ENCODE data around the gene LARGE1.

LARGE1 gene

GRCh38 chr22:33477120-33478111 is 442.9 kb downstream of the LARGE1 start:
- no peak overlapping the region for H3K4me3 ChIP-seq (replicated peaks; ENCODE audit: insufficient read depth, low read length)
- TF ChIP-seq CTCF (IDR thresholded peaks at IDR 0.05; ENCODE audit: insufficient read depth, low read length) (no peak), GABPA (IDR thresholded peaks at IDR 0.05; ENCODE audit: low read depth) (no peak), SPI1 (IDR thresholded peaks at IDR 0.05; ENCODE audit: borderline replicate concordance, low read depth) (no peak), POLR2AphosphoS5 (IDR thresholded peaks at IDR 0.05; ENCODE audit: low read depth) (no peak), REST (IDR thresholded peaks at IDR 0.05; ENCODE audit: insufficient replicate concordance, low read depth) (no peak)
- H3K27me3 ChIP-seq (ENCODE audit: insufficient read depth, poor library complexity, severe bottlenecking) = no peaks in the 10 kb centered on the region
- H3K27ac ChIP-seq (replicated peaks) = no peak overlapping the region
- DNase-seq (ENCODE audit: low read depth in 1 of 2, low spot score in 1 of 2) = no peak

- no peak overlapping the region for H3K4me3 ChIP-seq (replicated peaks; ENCODE audit: insufficient read depth, low read length)
- no peak for DNase-seq (ENCODE audit: low read depth in 1 of 2, low spot score in 1 of 2)
- no peak overlapping the region for H3K27ac ChIP-seq (replicated peaks)
- no peaks in the 10 kb centered on the region for H3K27me3 ChIP-seq (ENCODE audit: insufficient read depth, poor library complexity, severe bottlenecking)
- no peak for TF ChIP-seq REST (IDR thresholded peaks at IDR 0.05; ENCODE audit: insufficient replicate concordance, low read depth)
- no peak for TF ChIP-seq GABPA (IDR thresholded peaks at IDR 0.05; ENCODE audit: low read depth)
- TF ChIP-seq SPI1 (IDR thresholded peaks at IDR 0.05; ENCODE audit: borderline replicate concordance, low read depth) = no peak
- TF ChIP-seq CTCF (IDR thresholded peaks at IDR 0.05; ENCODE audit: insufficient read depth, low read length) = no peak
- TF ChIP-seq POLR2AphosphoS5 (IDR thresholded peaks at IDR 0.05; ENCODE audit: low read depth) = no peak
Observed at GRCh38 chr22:33476716-33477115, 443.6 kb downstream of the LARGE1 start.

GRCh38 chr22:33476206-33476605 is 444.1 kb downstream of the LARGE1 start:
- no peak for DNase-seq (ENCODE audit: low read depth in 1 of 2, low spot score in 1 of 2)
- no peak overlapping the region for H3K27ac ChIP-seq (replicated peaks)
- H3K27me3 ChIP-seq (ENCODE audit: insufficient read depth, poor library complexity, severe bottlenecking) = no peaks in the 10 kb centered on the region
- H3K4me3 ChIP-seq (replicated peaks; ENCODE audit: insufficient read depth, low read length) = no peak overlapping the region
- no peak for TF ChIP-seq CTCF (IDR thresholded peaks at IDR 0.05; ENCODE audit: insufficient read depth, low read length)
- TF ChIP-seq SPI1 (IDR thresholded peaks at IDR 0.05; ENCODE audit: borderline replicate concordance, low read depth) = no peak
- no peak for TF ChIP-seq GABPA (IDR thresholded peaks at IDR 0.05; ENCODE audit: low read depth)
- no peak for TF ChIP-seq POLR2AphosphoS5 (IDR thresholded peaks at IDR 0.05; ENCODE audit: low read depth)
- no peak for TF ChIP-seq REST (IDR thresholded peaks at IDR 0.05; ENCODE audit: insufficient replicate concordance, low read depth)
